Astrocyte of the cerebellum (primary cell): ENCODE data around the gene OOSP2.

Source experiments
- DNase-seq: peaks from one replicate; pipeline ENCODE4 v3.0.0-alpha.2; 2011; ENCODE audit warnings: low read depth
- H3K4me3 ChIP-seq: 2 replicates; pipeline ENCODE4 v1.5.1; 2011; ENCODE audit warnings: mild to moderate bottlenecking, low read depth, low read length, moderate library complexity
- CTCF ChIP-seq: IDR thresholded peaks from 2 replicates; pipeline ENCODE4 v1.5.1; 2012; ENCODE audit warnings: low read length, low read depth, moderate library complexity, mild to moderate bottlenecking; ENCODE audit errors: missing control alignments
- in situ Hi-C: cut with HindIII; loops from 2 replicates; pipeline ENCODE4 v1.10.0; 2017; ENCODE audit warnings: low sequenced_read_pairs

Gene OOSP2

GRCh38 chr11:60040109-60040508, at the start of gene OOSP2:
Gene OOSP2, plus strand, starts transcription at chr11:60040409. Its CDS starts 51 bp downstream, at chr11:60040460.
- in situ Hi-C loops, result no loop called here
- TF ChIP-seq CTCF, result no peak
- H3K4me3 ChIP-seq, result no peak within 1 kb of the TSS
- DNase-seq, result no peak

- in situ Hi-C loops, result no loop called here
- no peak for TF ChIP-seq CTCF
- no peak for DNase-seq
- H3K4me3 ChIP-seq, result no peak overlapping the region
Observed at GRCh38 chr11:59990421-59990820, 49.8 kb upstream of the OOSP2 start.

GRCh38 chr11:59992425-59992824, 47.8 kb upstream of the OOSP2 start:
- no peak for TF ChIP-seq CTCF
- H3K4me3 ChIP-seq, result no peak overlapping the region
- in situ Hi-C loops, result no loop called here
- DNase-seq, result no peak

- H3K4me3 ChIP-seq, result no peak overlapping the region
- TF ChIP-seq CTCF, result no peak
- no peak for DNase-seq
- in situ Hi-C loops, result no loop called here
Observed at GRCh38 chr11:59997800-59998199, 42.4 kb upstream of the OOSP2 start.

- no peak overlapping the region for H3K4me3 ChIP-seq
- in situ Hi-C loops, result no loop called here
Observed at GRCh38 chr11:59999691-60000090, 40.5 kb upstream of the OOSP2 start.

GRCh38 chr11:60003729-60004128, 36.5 kb upstream of the OOSP2 start:
- TF ChIP-seq CTCF, result no peak
- in situ Hi-C loops, result no loop called here
- DNase-seq, result no peak
- H3K4me3 ChIP-seq, result no peak overlapping the region

More at GRCh38 chr11:59999691-60000090, 40.5 kb upstream of the OOSP2 start:
- DNase-seq, result no peak
- no peak for TF ChIP-seq CTCF

- TF ChIP-seq CTCF, result no peak
- in situ Hi-C loops, result no loop called here
- no peak overlapping the region for H3K4me3 ChIP-seq
- no peak for DNase-seq
Observed at GRCh38 chr11:60005360-60005759, 34.8 kb upstream of the OOSP2 start.
